ENCODE data around the gene BRI3.

DNA sequence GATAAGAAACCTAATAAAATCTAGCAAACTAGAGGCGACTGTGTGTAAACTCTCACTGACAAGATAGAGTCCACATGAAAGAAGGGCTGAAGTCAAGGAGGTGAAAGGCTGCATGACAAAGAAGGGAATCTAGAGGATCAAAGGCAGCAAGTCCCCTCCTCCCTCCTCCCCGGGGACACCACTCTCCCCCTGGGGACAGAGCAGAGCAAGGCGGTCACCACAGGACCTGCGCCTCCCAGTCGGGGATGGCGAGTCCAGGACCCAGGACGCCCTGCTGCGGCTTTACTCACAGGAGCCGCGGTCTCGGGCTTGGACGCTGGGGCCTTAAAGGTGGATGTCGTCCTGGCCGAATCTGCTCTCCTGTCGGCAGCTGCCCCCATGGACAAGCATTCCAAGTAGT lies 22.4 kb downstream of the BRI3 start:
- TF ChIP-seq RCOR1 (IDR thresholded peaks at IDR 0.05; ENCODE audit: borderline replicate concordance in 1 of 2, low read depth in 2 of 2, low read length in 2 of 2): no peak
- no peak for TF ChIP-seq JUNB (CRISPR knock-in tag; conservative IDR thresholded peaks at IDR 0.05)
